ENCODE measurements around the gene PTPRS. TPM values are rescaled to one million over a fixed set of nuclear protein-coding genes. Genes with fewer than 3 reads are reported as not detected.

Gene PTPRS
- total and polyA plus RNA-seq, 9 of the 15 experiments (the other 6 are each of a cell fraction or from before 2014, with no cell fraction given) = 1.1 to 49.4 (median 14.1) TPM

DNA sequence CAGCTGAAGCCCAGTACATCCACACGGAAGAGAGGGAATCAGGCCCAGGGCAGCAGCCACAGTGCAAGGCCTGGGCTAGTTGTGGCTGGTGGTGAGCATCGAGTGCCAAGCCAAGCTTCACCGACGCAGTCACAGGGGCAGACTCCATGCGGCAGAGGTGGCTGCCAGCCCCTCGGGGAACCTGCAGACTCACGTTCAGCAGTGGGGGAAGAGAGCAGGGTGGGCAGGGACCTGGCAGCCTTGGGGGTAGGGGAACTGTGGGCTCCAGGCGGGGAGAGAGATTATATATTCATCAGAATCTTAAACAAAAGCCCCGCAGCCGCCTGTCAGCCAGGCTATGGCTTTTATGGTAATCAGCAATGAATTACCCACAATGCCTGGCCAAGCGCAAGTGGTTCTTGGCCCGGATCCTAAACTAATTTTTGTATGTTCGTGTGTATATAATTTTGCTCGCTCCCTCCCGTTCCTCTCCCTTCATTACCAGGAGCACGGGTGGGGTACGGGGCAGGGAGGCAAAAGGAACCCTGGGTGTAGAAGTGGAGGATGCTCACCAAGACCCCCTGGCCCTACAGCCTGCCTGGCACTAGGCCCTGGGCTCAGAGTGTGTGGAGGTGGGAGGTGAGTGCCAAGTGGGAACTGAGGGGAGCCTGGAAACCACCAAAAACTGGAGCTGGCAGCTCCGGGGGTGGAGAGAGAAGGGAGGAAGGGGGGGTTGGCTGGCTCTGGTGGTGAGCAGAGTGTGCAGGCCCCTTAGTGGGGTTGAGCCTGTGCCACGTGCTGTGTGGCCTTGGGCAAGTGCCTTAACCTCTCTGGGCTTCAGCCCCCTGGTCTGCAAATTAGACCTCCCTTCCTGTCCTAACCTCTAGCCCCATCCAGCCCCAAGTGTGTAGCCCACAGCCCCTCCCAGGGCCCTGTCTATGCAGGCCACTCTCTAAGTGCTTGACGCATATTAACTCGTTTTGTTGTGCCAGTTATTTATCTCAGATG lies 31.9 kb downstream of the PTPRS start (continued):
- no peak for TF ChIP-seq CLOCK (CRISPR knock-in tag; IDR thresholded peaks at IDR 0.05; ENCODE audit: borderline replicate concordance)
- TF ChIP-seq NFXL1 (CRISPR knock-in tag; IDR thresholded peaks at IDR 0.05) = no peak
- peak; percentile 94 for TF ChIP-seq ZFP36 (IDR thresholded peaks at IDR 0.05; ENCODE audit: low read depth, low read length, partially characterized antibody)
- no peak for TF ChIP-seq MAFF (IDR thresholded peaks at IDR 0.05; ENCODE audit: low read length)
- TF ChIP-seq CAMTA2 (CRISPR knock-in tag; conservative IDR thresholded peaks at IDR 0.05) = peak; percentile 54; the same call in 1 of the 2 replicates
- peak; percentile 48 for TF ChIP-seq ZFX (CRISPR knock-in tag; IDR thresholded peaks at IDR 0.05)
- TF ChIP-seq HDGF (IDR thresholded peaks at IDR 0.05) = no peak
- no peak for TF ChIP-seq NR2C2 (CRISPR knock-in tag; IDR thresholded peaks at IDR 0.05)
- no peak for TF ChIP-seq NR2C2 (tag; IDR thresholded peaks at IDR 0.05)
- TF ChIP-seq BCL6 (CRISPR knock-in tag; IDR thresholded peaks at IDR 0.05) = no peak
- TF ChIP-seq, protein P1, sequence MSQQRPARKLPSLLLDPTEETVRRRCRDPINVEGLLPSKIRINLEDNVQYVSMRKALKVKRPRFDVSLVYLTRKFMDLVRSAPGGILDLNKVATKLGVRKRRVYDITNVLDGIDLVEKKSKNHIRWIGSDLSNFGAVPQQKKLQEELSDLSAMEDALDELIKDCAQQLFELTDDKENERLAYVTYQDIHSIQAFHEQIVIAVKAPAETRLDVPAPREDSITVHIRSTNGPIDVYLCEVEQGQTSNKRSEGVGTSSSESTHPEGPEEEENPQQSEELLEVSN (IDR thresholded peaks at IDR 0.05; ENCODE audit: borderline replicate concordance in 1 of 2, extremely low read depth in 1 of 2, insufficient read depth in 1 of 2, insufficient read length in 1 of 2, low read depth in 1 of 2, low read length in 1 of 2, poor library complexity in 1 of 2, severe bottlenecking in 1 of 2) = peak in 1 of 2 experiments; percentile 32
- TF ChIP-seq, protein P2, sequence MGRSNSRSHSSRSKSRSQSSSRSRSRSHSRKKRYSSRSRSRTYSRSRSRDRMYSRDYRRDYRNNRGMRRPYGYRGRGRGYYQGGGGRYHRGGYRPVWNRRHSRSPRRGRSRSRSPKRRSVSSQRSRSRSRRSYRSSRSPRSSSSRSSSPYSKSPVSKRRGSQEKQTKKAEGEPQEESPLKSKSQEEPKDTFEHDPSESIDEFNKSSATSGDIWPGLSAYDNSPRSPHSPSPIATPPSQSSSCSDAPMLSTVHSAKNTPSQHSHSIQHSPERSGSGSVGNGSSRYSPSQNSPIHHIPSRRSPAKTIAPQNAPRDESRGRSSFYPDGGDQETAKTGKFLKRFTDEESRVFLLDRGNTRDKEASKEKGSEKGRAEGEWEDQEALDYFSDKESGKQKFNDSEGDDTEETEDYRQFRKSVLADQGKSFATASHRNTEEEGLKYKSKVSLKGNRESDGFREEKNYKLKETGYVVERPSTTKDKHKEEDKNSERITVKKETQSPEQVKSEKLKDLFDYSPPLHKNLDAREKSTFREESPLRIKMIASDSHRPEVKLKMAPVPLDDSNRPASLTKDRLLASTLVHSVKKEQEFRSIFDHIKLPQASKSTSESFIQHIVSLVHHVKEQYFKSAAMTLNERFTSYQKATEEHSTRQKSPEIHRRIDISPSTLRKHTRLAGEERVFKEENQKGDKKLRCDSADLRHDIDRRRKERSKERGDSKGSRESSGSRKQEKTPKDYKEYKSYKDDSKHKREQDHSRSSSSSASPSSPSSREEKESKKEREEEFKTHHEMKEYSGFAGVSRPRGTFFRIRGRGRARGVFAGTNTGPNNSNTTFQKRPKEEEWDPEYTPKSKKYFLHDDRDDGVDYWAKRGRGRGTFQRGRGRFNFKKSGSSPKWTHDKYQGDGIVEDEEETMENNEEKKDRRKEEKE (IDR thresholded peaks at IDR 0.05; ENCODE audit: borderline replicate concordance in 1 of 2, control insufficient read depth in 1 of 2, low read depth in 2 of 2, low read length in 1 of 2) = peak in 1 of 2 experiments; percentile 98; a peak in 2 of 4 replicates
- TF ChIP-seq, protein P3, sequence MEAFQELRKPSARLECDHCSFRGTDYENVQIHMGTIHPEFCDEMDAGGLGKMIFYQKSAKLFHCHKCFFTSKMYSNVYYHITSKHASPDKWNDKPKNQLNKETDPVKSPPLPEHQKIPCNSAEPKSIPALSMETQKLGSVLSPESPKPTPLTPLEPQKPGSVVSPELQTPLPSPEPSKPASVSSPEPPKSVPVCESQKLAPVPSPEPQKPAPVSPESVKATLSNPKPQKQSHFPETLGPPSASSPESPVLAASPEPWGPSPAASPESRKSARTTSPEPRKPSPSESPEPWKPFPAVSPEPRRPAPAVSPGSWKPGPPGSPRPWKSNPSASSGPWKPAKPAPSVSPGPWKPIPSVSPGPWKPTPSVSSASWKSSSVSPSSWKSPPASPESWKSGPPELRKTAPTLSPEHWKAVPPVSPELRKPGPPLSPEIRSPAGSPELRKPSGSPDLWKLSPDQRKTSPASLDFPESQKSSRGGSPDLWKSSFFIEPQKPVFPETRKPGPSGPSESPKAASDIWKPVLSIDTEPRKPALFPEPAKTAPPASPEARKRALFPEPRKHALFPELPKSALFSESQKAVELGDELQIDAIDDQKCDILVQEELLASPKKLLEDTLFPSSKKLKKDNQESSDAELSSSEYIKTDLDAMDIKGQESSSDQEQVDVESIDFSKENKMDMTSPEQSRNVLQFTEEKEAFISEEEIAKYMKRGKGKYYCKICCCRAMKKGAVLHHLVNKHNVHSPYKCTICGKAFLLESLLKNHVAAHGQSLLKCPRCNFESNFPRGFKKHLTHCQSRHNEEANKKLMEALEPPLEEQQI (IDR thresholded peaks at IDR 0.05) = no peak
- TF ChIP-seq TSC22D4 (tag; IDR thresholded peaks at IDR 0.05) = no peak
- TF ChIP-seq E2F4 (CRISPR knock-in tag; IDR thresholded peaks at IDR 0.05; ENCODE audit: low read depth) = no peak

Measured in K562 (cell line).